Fibroblast of lung (primary cell): Measurements from ENCODE around the gene ACTG1. TPM values are rescaled to one million over a fixed set of nuclear protein-coding genes. Genes with fewer than 3 reads are reported as not detected.

Experiments
- DNase-seq, 2 donors: peaks; one replicate each; pipeline versions ENCODE4 v3.0.0 to v3.0.0-alpha.2; 2010; ENCODE audit warnings: low read depth in 2 of 2
- H2AFZ ChIP-seq: 2 replicates; pipeline ENCODE4 v1.5.1; 2012; ENCODE audit warnings: low read length, control low read depth, inconsistent platforms
- H3K27ac ChIP-seq: 2 replicates; pipeline ENCODE4 v1.5.1; 2011; ENCODE audit warnings: low read length, control low read depth; ENCODE audit not compliant: insufficient read depth
- H3K27me3 ChIP-seq: 2 replicates; pipeline ENCODE4 v1.5.1; 2011; ENCODE audit warnings: mild to moderate bottlenecking, low read length; ENCODE audit not compliant: control insufficient read depth, insufficient read depth
- H3K36me3 ChIP-seq: 2 replicates; pipeline ENCODE4 v1.5.1; 2011; ENCODE audit warnings: low read length; ENCODE audit not compliant: control insufficient read depth, insufficient read depth
- H3K4me1 ChIP-seq: 2 replicates; pipeline ENCODE4 v1.5.1; 2011; ENCODE audit warnings: low read length; ENCODE audit not compliant: control insufficient read depth, insufficient read depth; ENCODE audit errors: extremely low read depth
- H3K4me2 ChIP-seq: 2 replicates; pipeline ENCODE4 v1.5.1; 2011; ENCODE audit warnings: low read length, control low read depth; ENCODE audit not compliant: insufficient read depth; ENCODE audit errors: extremely low read depth
- H3K4me3 ChIP-seq, 4 experiments: fragments of 200-600 bp in 1 of 4; sonication (generic) in 1 of 4; replicated peaks in 1 of 4; 2 replicates each; pipeline ENCODE4 v1.5.1; 2011 to 2016; ENCODE audit warnings: low read length in 4 of 4, low read depth in 3 of 4, mild to moderate bottlenecking in 3 of 4, control low read depth in 2 of 4, inconsistent platforms in 1 of 4, mixed read lengths in 1 of 4; ENCODE audit not compliant: insufficient read depth in 1 of 4; ENCODE audit errors: control extremely low read depth in 1 of 4
- H3K79me2 ChIP-seq: 2 replicates; pipeline ENCODE4 v1.5.1; 2012; ENCODE audit warnings: mild to moderate bottlenecking, low read length, inconsistent platforms; ENCODE audit not compliant: control insufficient read depth, insufficient read depth
- H3K9ac ChIP-seq: 2 replicates; pipeline ENCODE4 v1.5.1; 2011; ENCODE audit warnings: mild to moderate bottlenecking, low read length, control low read depth; ENCODE audit not compliant: insufficient read depth
- H3K9me3 ChIP-seq: 2 replicates; pipeline ENCODE4 v1.5.1; 2012; ENCODE audit warnings: low read depth, low read length; ENCODE audit not compliant: control insufficient read depth, insufficient read depth
- H4K20me1 ChIP-seq: 2 replicates; pipeline ENCODE4 v1.5.1; 2011; ENCODE audit warnings: low read length; ENCODE audit not compliant: control insufficient read depth, insufficient read depth; ENCODE audit errors: extremely low read depth
- CTCF ChIP-seq, 2 donors: IDR thresholded peaks in 1 of 2; conservative IDR thresholded peaks in 1 of 2; 1 replicate in 1 of 2; 2 replicates in 1 of 2; pipeline ENCODE4 v1.5.1; 2011 to 2012; ENCODE audit warnings: low read length in 2 of 2, control low read depth in 1 of 2, inconsistent platforms in 1 of 2, low read depth in 1 of 2, mild to moderate bottlenecking in 1 of 2
- EZH2 ChIP-seq: IDR thresholded peaks from 2 replicates; pipeline ENCODE4 v1.5.1; 2012; ENCODE audit warnings: low read length, control low read depth, mild to moderate bottlenecking; ENCODE audit errors: missing control alignments
- polyA plus RNA-seq, 2 donors: library from polyadenylated mRNA; depleted of rRNA in 1 of 2; stranded (reverse) in 1 of 2; unstranded in 1 of 2; fragments of >200 nt; gene quantifications; 2 replicates each; pipeline ENCODE4 v1.2.1, GENCODE V29; 2011 to 2012; ENCODE audit warnings: missing spikeins in 1 of 2
- total RNA-seq: library from RNA; depleted of rRNA; stranded (reverse); fragments of >200 nt; gene quantifications from 2 replicates; pipeline ENCODE4 v1.2.1, GENCODE V29; 2014

ACTG1 gene
- total and polyA plus RNA-seq, 2 donors (not counting 1 experiment from before 2014, with no cell fraction given): 5,538 to 8,446 TPM

GRCh38 chr17:81542431-81543338, 30.1 kb upstream of the ACTG1 start:
- H3K4me3 ChIP-seq: no peak overlapping the region
- peaks cover 30% of the 10 kb centered on the region for H3K36me3 ChIP-seq
- H3K9ac ChIP-seq: no peak overlapping the region
- no peaks in the 10 kb centered on the region for H3K4me1 ChIP-seq
- DNase-seq: no peak
- H3K27me3 ChIP-seq: no peaks in the 10 kb centered on the region
- no peak for TF ChIP-seq EZH2
- no peak for TF ChIP-seq CTCF (conservative IDR thresholded peaks at IDR 0.05 in 1 of 2, IDR thresholded peaks at IDR 0.05 in 1 of 2; ENCODE audit: low read depth in 1 of 2, low read length in 2 of 2)
- H3K4me2 ChIP-seq: no peak overlapping the region
- H4K20me1 ChIP-seq: no peaks in the 10 kb centered on the region
- no peaks in the 10 kb centered on the region for H3K9me3 ChIP-seq
- no peak overlapping the region for H3K27ac ChIP-seq
- no peaks in the 10 kb centered on the region for H3K79me2 ChIP-seq
- no peak overlapping the region for H2AFZ ChIP-seq

- Histone ChIP-seq H3K9ac (no peak overlapping the region), H3K36me3 (peaks cover 25% of the 10 kb centered on the region), H3K9me3 (no peaks in the 10 kb centered on the region), H3K27ac (no peak overlapping the region), H3K4me1 (no peaks in the 10 kb centered on the region), H3K79me2 (no peaks in the 10 kb centered on the region), H3K4me3 (no peak overlapping the region), H3K4me2 (no peak overlapping the region), H2AFZ (no peak overlapping the region), H4K20me1 (no peaks in the 10 kb centered on the region), H3K27me3 (peaks cover 7% of the 10 kb centered on the region)
- no peak for TF ChIP-seq CTCF (conservative IDR thresholded peaks at IDR 0.05 in 1 of 2, IDR thresholded peaks at IDR 0.05 in 1 of 2; ENCODE audit: low read depth in 1 of 2, low read length in 2 of 2)
- no peak for TF ChIP-seq EZH2
- DNase-seq: no peak
Measured at GRCh38 chr17:81541123-81541522, 28.5 kb upstream of the ACTG1 start.

GRCh38 chr17:81540676-81541027, 28.1 kb upstream of the ACTG1 start:
- no peak for DNase-seq
- H3K4me2 ChIP-seq: no peak overlapping the region
- no peak overlapping the region for H3K27ac ChIP-seq
- peaks cover 24% of the 10 kb centered on the region for H3K36me3 ChIP-seq
- no peaks in the 10 kb centered on the region for H3K4me1 ChIP-seq
- H3K79me2 ChIP-seq: no peaks in the 10 kb centered on the region
- H2AFZ ChIP-seq: no peak overlapping the region
- H3K4me3 ChIP-seq: no peak overlapping the region
- H4K20me1 ChIP-seq: no peaks in the 10 kb centered on the region
- no peak overlapping the region for H3K9ac ChIP-seq
- no peak for TF ChIP-seq EZH2
- TF ChIP-seq CTCF (conservative IDR thresholded peaks at IDR 0.05 in 1 of 2, IDR thresholded peaks at IDR 0.05 in 1 of 2; ENCODE audit: low read depth in 1 of 2, low read length in 2 of 2): no peak
- H3K9me3 ChIP-seq: no peaks in the 10 kb centered on the region
- H3K27me3 ChIP-seq: peaks cover 11% of the 10 kb centered on the region
